Measurements from ENCODE around the gene DMD. TPM values are rescaled to one million over a fixed set of nuclear protein-coding genes. Genes with fewer than 3 reads are reported as not detected.
"Not testable (repeated sequence)": the region's sequence is repeated elsewhere in the genome, so short reads cannot be mapped to it uniquely, and the experiment has no call there.

The DMD gene
- total RNA-seq, 1 donor from 2014 or later: 22.9 TPM

DNA sequence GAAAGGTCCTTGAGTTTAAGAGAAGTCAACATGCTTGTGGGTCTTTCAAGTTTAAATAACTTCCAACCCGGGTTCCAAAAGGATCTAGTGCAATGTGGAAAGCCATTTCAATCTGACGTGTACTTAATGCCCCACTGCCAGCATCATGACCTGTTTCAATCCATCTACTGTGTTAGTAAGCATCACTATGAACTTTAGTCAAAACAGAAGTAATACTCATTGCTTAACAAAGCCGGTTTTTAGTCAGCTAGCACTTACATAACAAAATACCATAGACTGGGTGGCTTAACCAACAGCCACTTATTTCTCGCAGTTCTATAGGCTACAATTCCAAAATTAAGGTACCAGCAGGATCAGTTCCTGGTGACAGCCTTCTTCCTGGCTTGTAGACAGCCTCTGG is 677.5 kb downstream of the DMD start:
- POLR2A ChIA-PET: no interaction called here
- CTCF ChIA-PET: no interaction called here
- no peak for ATAC-seq (ENCODE audit: low read depth)
- Mint-ChIP-seq H3K4me3 (no peak overlapping the region), H3K9me3 (no peaks in the 10 kb centered on the region), H3K36me3 (ENCODE audit: low read depth) (no peaks in the 10 kb centered on the region), H3K27ac (no peak overlapping the region), H3K4me1 (no peaks in the 10 kb centered on the region), H3K27me3 (no peaks in the 10 kb centered on the region)
- TF ChIP-seq, protein P1, sequence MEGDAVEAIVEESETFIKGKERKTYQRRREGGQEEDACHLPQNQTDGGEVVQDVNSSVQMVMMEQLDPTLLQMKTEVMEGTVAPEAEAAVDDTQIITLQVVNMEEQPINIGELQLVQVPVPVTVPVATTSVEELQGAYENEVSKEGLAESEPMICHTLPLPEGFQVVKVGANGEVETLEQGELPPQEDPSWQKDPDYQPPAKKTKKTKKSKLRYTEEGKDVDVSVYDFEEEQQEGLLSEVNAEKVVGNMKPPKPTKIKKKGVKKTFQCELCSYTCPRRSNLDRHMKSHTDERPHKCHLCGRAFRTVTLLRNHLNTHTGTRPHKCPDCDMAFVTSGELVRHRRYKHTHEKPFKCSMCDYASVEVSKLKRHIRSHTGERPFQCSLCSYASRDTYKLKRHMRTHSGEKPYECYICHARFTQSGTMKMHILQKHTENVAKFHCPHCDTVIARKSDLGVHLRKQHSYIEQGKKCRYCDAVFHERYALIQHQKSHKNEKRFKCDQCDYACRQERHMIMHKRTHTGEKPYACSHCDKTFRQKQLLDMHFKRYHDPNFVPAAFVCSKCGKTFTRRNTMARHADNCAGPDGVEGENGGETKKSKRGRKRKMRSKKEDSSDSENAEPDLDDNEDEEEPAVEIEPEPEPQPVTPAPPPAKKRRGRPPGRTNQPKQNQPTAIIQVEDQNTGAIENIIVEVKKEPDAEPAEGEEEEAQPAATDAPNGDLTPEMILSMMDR (IDR thresholded peaks at IDR 0.05): no peak
- no peak for DNase-seq
- intact Hi-C loops (cut with micrococcal nuclease): no loop called here

GRCh38 chrX:32532262-32532661 is 679.1 kb downstream of the DMD start:
- Mint-ChIP-seq H3K27me3 (no peaks in the 10 kb centered on the region), H3K36me3 (ENCODE audit: low read depth) (no peaks in the 10 kb centered on the region), H3K27ac (no peak overlapping the region), H3K4me1 (no peaks in the 10 kb centered on the region), H3K9me3 (no peaks in the 10 kb centered on the region), H3K4me3 (no peak overlapping the region)
- POLR2A ChIA-PET: no interaction called here
- ATAC-seq (ENCODE audit: low read depth): no peak
- intact Hi-C loops (cut with micrococcal nuclease): no loop called here
- CTCF ChIA-PET: no interaction called here
- TF ChIP-seq, protein P1 (IDR thresholded peaks at IDR 0.05): no peak
- DNase-seq: no peak

GRCh38 chrX:32530802-32531403 is 680.4 kb downstream of the DMD start:
- Mint-ChIP-seq H3K4me1 (no peaks in the 10 kb centered on the region), H3K27ac (no peak overlapping the region), H3K4me3 (no peak overlapping the region), H3K9me3 (no peaks in the 10 kb centered on the region), H3K27me3 (no peaks in the 10 kb centered on the region), H3K36me3 (ENCODE audit: low read depth) (no peaks in the 10 kb centered on the region)
- no peak for DNase-seq
- intact Hi-C loops (cut with micrococcal nuclease): no loop called here
- TF ChIP-seq, protein P1 (IDR thresholded peaks at IDR 0.05): no peak
- ChIA-PET POLR2A (no interaction called here), CTCF (interaction anchor here (0.7 to 1.0 kb wide), 2 partner anchors 15 to 123 kb away, joined by 4 read pairs; no protein-coding TSS in a partner anchor)
- ATAC-seq (ENCODE audit: low read depth): no peak

DNA sequence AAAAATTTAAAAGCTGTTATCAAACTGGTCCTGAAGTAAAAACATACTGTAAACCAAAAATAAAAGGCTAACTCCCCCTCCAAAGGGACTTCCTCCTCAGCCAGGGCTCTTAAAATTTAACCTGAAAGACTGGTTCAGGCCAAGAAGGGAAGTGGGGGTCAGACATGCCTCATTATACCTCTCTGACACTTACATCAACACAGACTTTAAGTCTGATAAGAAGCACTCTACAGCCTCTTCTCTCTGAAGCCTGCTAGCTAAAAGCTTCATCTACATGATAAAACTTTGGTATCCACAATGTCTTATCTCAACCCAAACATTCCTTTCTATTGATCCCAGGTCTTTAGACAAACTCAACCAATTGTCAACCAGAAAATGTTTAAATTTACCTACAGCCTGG is 682.9 kb downstream of the DMD start:
- CTCF ChIA-PET; H3K4me3 Mint-ChIP-seq; ATAC-seq (ENCODE audit: low read depth); H3K4me1 Mint-ChIP-seq; H3K27ac Mint-ChIP-seq; DNase-seq; H3K27me3 Mint-ChIP-seq; H3K9me3 Mint-ChIP-seq; H3K36me3 Mint-ChIP-seq (ENCODE audit: low read depth); POLR2A ChIA-PET: not testable (repeated sequence)
- intact Hi-C loops (cut with micrococcal nuclease): loop anchor here (5.0 kb wide), 1 partner anchor 144 kb away; no protein-coding TSS in a partner anchor

DNA sequence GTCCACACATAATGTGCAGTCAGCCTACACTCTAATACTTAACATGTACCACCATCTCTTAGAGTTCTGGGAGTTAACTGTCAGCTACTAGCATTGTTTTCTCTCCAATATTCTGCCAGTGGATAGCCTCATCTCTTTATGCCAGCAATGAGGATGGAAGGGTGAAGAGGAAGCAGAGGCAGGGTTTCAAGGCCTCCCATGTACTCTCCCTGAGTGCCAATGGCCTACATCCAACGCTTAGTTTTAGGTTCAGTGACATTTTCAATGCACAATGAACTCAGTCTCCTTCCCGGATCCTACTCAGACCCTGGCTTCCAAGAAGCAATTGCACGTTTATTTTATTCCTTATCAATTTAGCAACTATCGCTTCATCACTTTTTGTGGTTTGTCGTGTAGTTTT is 686.1 kb downstream of the DMD start:
- H3K4me3 Mint-ChIP-seq: no peak overlapping the region

More for the DNA sequence above, 686.1 kb downstream of the DMD start:
- ChIA-PET POLR2A (no interaction called here), CTCF (no interaction called here)
- no peak for ATAC-seq (ENCODE audit: low read depth)
- DNase-seq: no peak
- intact Hi-C loops (cut with micrococcal nuclease): loop anchor here (5.0 kb wide), 1 partner anchor 147 kb away; no protein-coding TSS in a partner anchor
- TF ChIP-seq, protein P1 (IDR thresholded peaks at IDR 0.05): no peak
- Mint-ChIP-seq H3K36me3 (ENCODE audit: low read depth) (no peaks in the 10 kb centered on the region), H3K27ac (no peak overlapping the region), H3K9me3 (no peaks in the 10 kb centered on the region), H3K4me1 (peaks cover 10% of the 10 kb centered on the region), H3K27me3 (no peaks in the 10 kb centered on the region)
